ENCODE measurements around the gene VPS35.
"Not testable (repeated sequence)": the region's sequence is repeated elsewhere in the genome, so short reads cannot be mapped to it uniquely, and the experiment has no call there.

DNA sequence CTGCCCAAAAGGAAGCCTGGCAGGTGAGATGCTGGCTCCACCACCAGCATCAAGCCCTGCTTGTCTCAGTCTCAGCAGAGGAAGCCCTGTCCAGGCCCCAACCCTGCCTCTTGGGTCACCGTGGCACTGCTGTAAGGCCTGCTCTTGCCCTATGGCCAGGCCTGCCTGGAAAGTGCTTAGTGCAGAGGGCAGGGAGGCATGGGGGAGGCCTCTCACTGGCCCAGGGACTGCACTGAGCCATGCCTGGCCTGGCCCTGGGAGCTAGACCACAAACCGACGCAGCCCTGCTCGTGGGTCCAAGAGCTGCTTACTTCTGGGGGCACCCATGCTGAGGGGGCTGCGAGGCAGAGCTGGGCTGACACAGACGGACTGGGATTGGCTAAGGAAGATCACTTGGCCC, 64.1 kb downstream of the VPS35 start:
- TF ChIP-seq, protein P1, sequence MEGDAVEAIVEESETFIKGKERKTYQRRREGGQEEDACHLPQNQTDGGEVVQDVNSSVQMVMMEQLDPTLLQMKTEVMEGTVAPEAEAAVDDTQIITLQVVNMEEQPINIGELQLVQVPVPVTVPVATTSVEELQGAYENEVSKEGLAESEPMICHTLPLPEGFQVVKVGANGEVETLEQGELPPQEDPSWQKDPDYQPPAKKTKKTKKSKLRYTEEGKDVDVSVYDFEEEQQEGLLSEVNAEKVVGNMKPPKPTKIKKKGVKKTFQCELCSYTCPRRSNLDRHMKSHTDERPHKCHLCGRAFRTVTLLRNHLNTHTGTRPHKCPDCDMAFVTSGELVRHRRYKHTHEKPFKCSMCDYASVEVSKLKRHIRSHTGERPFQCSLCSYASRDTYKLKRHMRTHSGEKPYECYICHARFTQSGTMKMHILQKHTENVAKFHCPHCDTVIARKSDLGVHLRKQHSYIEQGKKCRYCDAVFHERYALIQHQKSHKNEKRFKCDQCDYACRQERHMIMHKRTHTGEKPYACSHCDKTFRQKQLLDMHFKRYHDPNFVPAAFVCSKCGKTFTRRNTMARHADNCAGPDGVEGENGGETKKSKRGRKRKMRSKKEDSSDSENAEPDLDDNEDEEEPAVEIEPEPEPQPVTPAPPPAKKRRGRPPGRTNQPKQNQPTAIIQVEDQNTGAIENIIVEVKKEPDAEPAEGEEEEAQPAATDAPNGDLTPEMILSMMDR (IDR thresholded peaks at IDR 0.05): not testable (repeated sequence)
- TF ChIP-seq POLR2A, EP300 (IDR thresholded peaks at IDR 0.05): not testable (repeated sequence)

Data from ovary (tissue), 3 donors.